Measurements from ENCODE around the gene PLA2G4F.

- TF ChIP-seq, protein P1, sequence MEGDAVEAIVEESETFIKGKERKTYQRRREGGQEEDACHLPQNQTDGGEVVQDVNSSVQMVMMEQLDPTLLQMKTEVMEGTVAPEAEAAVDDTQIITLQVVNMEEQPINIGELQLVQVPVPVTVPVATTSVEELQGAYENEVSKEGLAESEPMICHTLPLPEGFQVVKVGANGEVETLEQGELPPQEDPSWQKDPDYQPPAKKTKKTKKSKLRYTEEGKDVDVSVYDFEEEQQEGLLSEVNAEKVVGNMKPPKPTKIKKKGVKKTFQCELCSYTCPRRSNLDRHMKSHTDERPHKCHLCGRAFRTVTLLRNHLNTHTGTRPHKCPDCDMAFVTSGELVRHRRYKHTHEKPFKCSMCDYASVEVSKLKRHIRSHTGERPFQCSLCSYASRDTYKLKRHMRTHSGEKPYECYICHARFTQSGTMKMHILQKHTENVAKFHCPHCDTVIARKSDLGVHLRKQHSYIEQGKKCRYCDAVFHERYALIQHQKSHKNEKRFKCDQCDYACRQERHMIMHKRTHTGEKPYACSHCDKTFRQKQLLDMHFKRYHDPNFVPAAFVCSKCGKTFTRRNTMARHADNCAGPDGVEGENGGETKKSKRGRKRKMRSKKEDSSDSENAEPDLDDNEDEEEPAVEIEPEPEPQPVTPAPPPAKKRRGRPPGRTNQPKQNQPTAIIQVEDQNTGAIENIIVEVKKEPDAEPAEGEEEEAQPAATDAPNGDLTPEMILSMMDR (IDR thresholded peaks at IDR 0.05): no peak
- no peak for TF ChIP-seq POLR2A (IDR thresholded peaks at IDR 0.05)
Measured at GRCh38 chr15:42108806-42109205, 47.6 kb downstream of the PLA2G4F start.
